Karpas-422 (cell line): ENCODE measurements around the gene CLCN2. TPM values are rescaled to one million over a fixed set of nuclear protein-coding genes. Genes with fewer than 3 reads are reported as not detected.

Experiments used
- DNase-seq: peaks from one replicate; pipeline ENCODE4 v3.0.0-alpha.2; 2015
- H2AFZ ChIP-seq: fragments of 200-600 bp; sonication (generic); 2 replicates; pipeline ENCODE4 v1.6.1; 2014; ENCODE audit warnings: antibody characterized with exemption, low read length, mixed read lengths
- H3K27ac ChIP-seq: fragments of 200-600 bp; sonication (generic); 2 replicates; pipeline ENCODE4 v1.5.1; 2014; ENCODE audit warnings: mild to moderate bottlenecking, low read length, moderate library complexity
- H3K27me3 ChIP-seq: fragments of 200-600 bp; sonication (generic); 2 replicates; pipeline ENCODE4 v1.6.1; 2014; ENCODE audit warnings: low read length, mixed read lengths
- H3K36me3 ChIP-seq: fragments of 200-600 bp; sonication (generic); 2 replicates; pipeline ENCODE4 v1.6.1; 2014; ENCODE audit warnings: low read length, mixed read lengths; ENCODE audit not compliant: insufficient read depth
- H3K4me1 ChIP-seq: fragments of 200-600 bp; sonication (generic); 2 replicates; pipeline ENCODE4 v1.6.1; 2014; ENCODE audit warnings: mild to moderate bottlenecking, low read length, mixed read lengths
- H3K4me2 ChIP-seq: fragments of 200-600 bp; sonication (generic); 2 replicates; pipeline ENCODE4 v1.6.1; 2014; ENCODE audit warnings: low read length, low read depth, mild to moderate bottlenecking; ENCODE audit not compliant: poor library complexity, severe bottlenecking
- H3K4me3 ChIP-seq: fragments of 200-600 bp; sonication (generic); 2 replicates; pipeline ENCODE4 v1.5.1; 2014; ENCODE audit warnings: mild to moderate bottlenecking, antibody characterized with exemption, low read length, mixed read lengths
- H3K79me2 ChIP-seq: fragments of 200-600 bp; sonication (generic); 2 replicates; pipeline ENCODE4 v1.6.1; 2014; ENCODE audit warnings: mild to moderate bottlenecking, low read length, mixed read lengths
- H3K9ac ChIP-seq: fragments of 200-600 bp; sonication (generic); 2 replicates; pipeline ENCODE4 v1.6.0; 2014; ENCODE audit warnings: low read length
- H3K9me2 ChIP-seq: fragments of 200-600 bp; sonication (generic), shearing (Covaris generic); replicated peaks from 2 replicates; pipeline ENCODE4 v1.6.0; 2014; ENCODE audit warnings: mild to moderate bottlenecking, low read length, moderate library complexity; ENCODE audit not compliant: insufficient read depth
- H3K9me3 ChIP-seq: fragments of 300-700, 200-600 bp; sonication (generic); 2 replicates; pipeline ENCODE4 v1.6.1; 2014; ENCODE audit warnings: low read length, mixed read lengths
- H4K20me1 ChIP-seq: fragments of 200-600 bp; sonication (generic); 2 replicates; pipeline ENCODE4 v1.6.1; 2014; ENCODE audit warnings: mild to moderate bottlenecking, antibody characterized with exemption, low read length, low read depth; ENCODE audit not compliant: insufficient read depth
- total RNA-seq: library from RNA; depleted of rRNA; stranded (reverse); fragments of >200 nt; shearing (Covaris generic); gene quantifications from 2 replicates; pipeline ENCODE4 v1.2.3, GENCODE V29; 2014; ENCODE audit warnings: low replicate concordance

The CLCN2 gene
- total RNA-seq, 1 experiment from 2014 or later, result 4.4 TPM

GRCh38 chr3:184339001-184339400 lies 22.4 kb downstream of the CLCN2 start:
- Histone ChIP-seq H3K4me1 (peaks cover 25% of the 10 kb centered on the region), H3K4me2 (no peak overlapping the region), H3K9me3 (no peaks in the 10 kb centered on the region), H3K9ac (no peak overlapping the region), H4K20me1 (peaks cover 8% of the 10 kb centered on the region), H3K79me2 (peaks cover 27% of the 10 kb centered on the region), H3K27me3 (no peaks in the 10 kb centered on the region), H3K27ac (no peak overlapping the region), H2AFZ (no peak overlapping the region), H3K36me3 (peaks cover 3% of the 10 kb centered on the region; the same call in 1 of the 2 replicates), H3K9me2 (no peaks in the 10 kb centered on the region), H3K4me3 (no peak overlapping the region)
- no peak for DNase-seq

DNA sequence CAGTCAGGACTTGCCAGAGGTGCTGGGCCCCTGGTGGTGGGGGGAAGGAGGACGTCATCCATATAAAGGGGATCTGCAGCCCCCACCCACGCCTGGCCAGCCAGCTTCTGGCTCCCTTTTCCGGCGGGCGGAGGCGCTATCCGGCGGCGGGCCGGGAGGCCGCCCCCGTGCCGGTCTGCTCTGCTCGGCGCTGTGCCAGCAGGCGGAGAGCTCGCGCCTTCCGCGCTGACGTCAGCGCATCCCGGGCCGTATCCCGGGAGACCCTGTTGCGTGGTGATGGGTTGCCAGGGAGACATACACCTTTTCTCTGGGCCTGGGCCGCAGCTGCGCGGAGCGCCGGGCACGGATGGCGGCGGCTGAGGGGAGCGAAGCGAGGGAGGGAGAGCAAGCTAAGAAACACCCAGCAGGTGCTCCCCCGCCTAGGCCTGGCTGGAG lies 22.9 kb downstream of the CLCN2 start:
- Histone ChIP-seq H3K36me3 (peaks cover 5% of the 10 kb centered on the region; the same call in 1 of the 2 replicates), H3K9ac (no peak overlapping the region), H3K4me3 (no peak overlapping the region), H2AFZ (no peak overlapping the region), H3K4me2 (no peak overlapping the region), H3K9me3 (no peaks in the 10 kb centered on the region), H3K4me1 (peaks cover 25% of the 10 kb centered on the region), H3K27me3 (no peaks in the 10 kb centered on the region), H4K20me1 (peaks cover 13% of the 10 kb centered on the region), H3K9me2 (no peaks in the 10 kb centered on the region), H3K27ac (no peak overlapping the region), H3K79me2 (peaks cover 27% of the 10 kb centered on the region)
- DNase-seq, result no peak

GRCh38 chr3:184337981-184338380 lies 23.4 kb downstream of the CLCN2 start:
- H4K20me1 ChIP-seq, result peaks cover 17% of the 10 kb centered on the region
- no peak overlapping the region for H3K4me2 ChIP-seq
- no peaks in the 10 kb centered on the region for H3K27me3 ChIP-seq
- no peak overlapping the region for H3K27ac ChIP-seq
- no peak for DNase-seq
- H2AFZ ChIP-seq, result no peak overlapping the region
- peaks cover 27% of the 10 kb centered on the region for H3K79me2 ChIP-seq
- H3K9ac ChIP-seq, result 0 out of 2 replicates have a peak overlapping the region, but pooled peaks have one; percentile 79
- H3K4me3 ChIP-seq, result no peak overlapping the region
- H3K9me3 ChIP-seq, result no peaks in the 10 kb centered on the region
- peaks cover 25% of the 10 kb centered on the region for H3K4me1 ChIP-seq
- no peaks in the 10 kb centered on the region for H3K9me2 ChIP-seq
- peaks cover 6% of the 10 kb centered on the region; the same call in 1 of the 2 replicates for H3K36me3 ChIP-seq

GRCh38 chr3:184337399-184337714 lies 24.0 kb downstream of the CLCN2 start, which contains the start of gene FAM131A:
Gene FAM131A (plus strand): TSS chr3:184337600. CDS start chr3:184337631, 31 bp downstream.
- H3K27ac ChIP-seq, result peak within 1 kb of the TSS; percentile 12
- H3K79me2 ChIP-seq, result peaks cover 27% of the 10 kb centered on the region
- peak within 1 kb of the TSS; percentile 73 for H3K4me2 ChIP-seq
- H3K9ac ChIP-seq, result peak within 1 kb of the TSS; percentile 79
- no peaks in the 10 kb centered on the region for H3K9me3 ChIP-seq
- peaks cover 25% of the 10 kb centered on the region for H3K4me1 ChIP-seq
- H4K20me1 ChIP-seq, result peaks cover 24% of the 10 kb centered on the region
- H3K27me3 ChIP-seq, result no peaks in the 10 kb centered on the region
- H3K4me3 ChIP-seq, result peak within 1 kb of the TSS; percentile 77
- H3K36me3 ChIP-seq, result peaks cover 12% of the 10 kb centered on the region; the same call in 1 of the 2 replicates
- H2AFZ ChIP-seq, result no peak within 1 kb of the TSS
- no peaks in the 10 kb centered on the region for H3K9me2 ChIP-seq
- no peak for DNase-seq

GRCh38 chr3:184336547-184337398 lies 24.6 kb downstream of the CLCN2 start:
- Histone ChIP-seq H3K4me3 (peak overlapping the region; percentile 77), H4K20me1 (peaks cover 28% of the 10 kb centered on the region), H3K36me3 (peaks cover 17% of the 10 kb centered on the region; the same call in 1 of the 2 replicates), H3K9ac (peak overlapping the region; percentile 79), H3K4me1 (peaks cover 25% of the 10 kb centered on the region), H3K9me2 (no peaks in the 10 kb centered on the region), H3K4me2 (peak overlapping the region; percentile 73), H3K27me3 (no peaks in the 10 kb centered on the region), H2AFZ (no peak overlapping the region), H3K27ac (peak overlapping the region; percentile 12), H3K9me3 (no peaks in the 10 kb centered on the region), H3K79me2 (peaks cover 27% of the 10 kb centered on the region)
- peak; percentile 70 for DNase-seq

GRCh38 chr3:184335661-184336546 lies 25.5 kb downstream of the CLCN2 start:
- Histone ChIP-seq H3K4me1 (peaks cover 25% of the 10 kb centered on the region), H3K9ac (peak overlapping the region; percentile 79), H3K9me3 (no peaks in the 10 kb centered on the region), H4K20me1 (peaks cover 34% of the 10 kb centered on the region), H3K4me2 (peak overlapping the region; percentile 73), H3K27me3 (no peaks in the 10 kb centered on the region), H3K79me2 (peaks cover 27% of the 10 kb centered on the region), H2AFZ (no peak overlapping the region), H3K27ac (peak overlapping the region; percentile 53), H3K36me3 (peaks cover 26% of the 10 kb centered on the region; the same call in 1 of the 2 replicates), H3K4me3 (peak overlapping the region; percentile 77), H3K9me2 (no peaks in the 10 kb centered on the region)
- DNase-seq, result peak; percentile 97

GRCh38 chr3:184335291-184335660 lies 26.1 kb downstream of the CLCN2 start:
- Histone ChIP-seq H2AFZ (no peak overlapping the region), H3K4me3 (peak overlapping the region; percentile 77; the same call in 1 of the 2 replicates), H3K36me3 (peaks cover 29% of the 10 kb centered on the region; the same call in 1 of the 2 replicates), H3K27me3 (no peaks in the 10 kb centered on the region), H3K9me3 (no peaks in the 10 kb centered on the region), H3K9me2 (no peaks in the 10 kb centered on the region), H4K20me1 (peaks cover 35% of the 10 kb centered on the region), H3K79me2 (peaks cover 27% of the 10 kb centered on the region), H3K4me2 (peak overlapping the region; percentile 73), H3K27ac (peak overlapping the region; percentile 53), H3K4me1 (peaks cover 25% of the 10 kb centered on the region), H3K9ac (peak overlapping the region; percentile 79)
- DNase-seq, result no peak
